ENCODE results near the gene CNTNAP5. TPM values are rescaled to one million over a fixed set of nuclear protein-coding genes. Genes with fewer than 3 reads are reported as not detected.

The CNTNAP5 gene
- total RNA-seq, 2 experiments from 2014 or later = not detected

GRCh38 chr2:124874219-124874618, 849.1 kb downstream of the CNTNAP5 start:
- ChIA-PET POLR2A (no interaction called here), CTCF (interaction anchor here (0.6 kb wide), 1 partner anchor 693 kb away, joined by 3 read pairs; no protein-coding TSS in a partner anchor)
- H3K4me1 Mint-ChIP-seq (ENCODE audit: low read depth) = no peaks in the 10 kb centered on the region
- H3K9me3 Mint-ChIP-seq = peaks cover 3% of the 10 kb centered on the region
- TF ChIP-seq CTCF (IDR thresholded peaks at IDR 0.05) = no peak
- DNase-seq = no peak
- no peaks in the 10 kb centered on the region for H3K36me3 Mint-ChIP-seq (ENCODE audit: low read depth)
- no peak overlapping the region for H3K4me3 Mint-ChIP-seq
- no peak for ATAC-seq
- H3K27ac Mint-ChIP-seq = no peak overlapping the region
- intact Hi-C loops (cut with micrococcal nuclease) = no loop called here
- H3K27me3 Mint-ChIP-seq = no peaks in the 10 kb centered on the region

GRCh38 chr2:124874676-124875075, 849.6 kb downstream of the CNTNAP5 start:
- no peaks in the 10 kb centered on the region for H3K36me3 Mint-ChIP-seq (ENCODE audit: low read depth)
- ChIA-PET POLR2A (no interaction called here), CTCF (interaction anchor here (0.6 kb wide), 1 partner anchor 694 kb away, joined by 3 read pairs; no protein-coding TSS in a partner anchor)
- H3K9me3 Mint-ChIP-seq = peaks cover 3% of the 10 kb centered on the region
- no peaks in the 10 kb centered on the region for H3K27me3 Mint-ChIP-seq
- H3K27ac Mint-ChIP-seq = no peak overlapping the region
- H3K4me1 Mint-ChIP-seq (ENCODE audit: low read depth) = no peaks in the 10 kb centered on the region
- TF ChIP-seq CTCF (IDR thresholded peaks at IDR 0.05) = no peak
- no peak for ATAC-seq
- DNase-seq = no peak
- intact Hi-C loops (cut with micrococcal nuclease) = no loop called here
- H3K4me3 Mint-ChIP-seq = no peak overlapping the region

- ATAC-seq = no peak
- Mint-ChIP-seq H3K27ac (no peak overlapping the region), H3K4me1 (ENCODE audit: low read depth) (no peaks in the 10 kb centered on the region), H3K4me3 (no peak overlapping the region), H3K9me3 (peaks cover 3% of the 10 kb centered on the region), H3K36me3 (ENCODE audit: low read depth) (no peaks in the 10 kb centered on the region), H3K27me3 (no peaks in the 10 kb centered on the region)
- TF ChIP-seq CTCF (IDR thresholded peaks at IDR 0.05) = no peak
- intact Hi-C loops (cut with micrococcal nuclease) = no loop called here
- POLR2A ChIA-PET = no interaction called here
- CTCF ChIA-PET = no interaction called here
- no peak for DNase-seq
These were observed 850.6 kb downstream of the CNTNAP5 start for GRCh38 chr2:124875627-124876244.

- no peaks in the 10 kb centered on the region for H3K36me3 Mint-ChIP-seq (ENCODE audit: low read depth)
- intact Hi-C loops (cut with micrococcal nuclease) = no loop called here
- H3K27ac Mint-ChIP-seq = no peak overlapping the region
- no peak for DNase-seq
- TF ChIP-seq CTCF (IDR thresholded peaks at IDR 0.05) = no peak
- no peak for ATAC-seq
- ChIA-PET CTCF (no interaction called here), POLR2A (no interaction called here)
- H3K4me3 Mint-ChIP-seq = no peak overlapping the region
- H3K4me1 Mint-ChIP-seq (ENCODE audit: low read depth) = no peaks in the 10 kb centered on the region
- H3K9me3 Mint-ChIP-seq = peaks cover 3% of the 10 kb centered on the region
- H3K27me3 Mint-ChIP-seq = no peaks in the 10 kb centered on the region
These were observed 852.1 kb downstream of the CNTNAP5 start for GRCh38 chr2:124877141-124877577.

- intact Hi-C loops (cut with micrococcal nuclease) = no loop called here
- Mint-ChIP-seq H3K36me3 (ENCODE audit: low read depth) (no peaks in the 10 kb centered on the region), H3K27ac (no peak overlapping the region), H3K4me3 (no peak overlapping the region), H3K4me1 (ENCODE audit: low read depth) (no peaks in the 10 kb centered on the region), H3K9me3 (peaks cover 13% of the 10 kb centered on the region), H3K27me3 (no peaks in the 10 kb centered on the region)
- ATAC-seq (no peak), DNase-seq (no peak)
- POLR2A ChIA-PET = no interaction called here
- CTCF ChIA-PET = interaction anchor here (1.0 kb wide), 1 partner anchor 11 kb away, joined by 3 read pairs; no protein-coding TSS in a partner anchor
- TF ChIP-seq CTCF (IDR thresholded peaks at IDR 0.05) = no peak
These were observed 854.6 kb downstream of the CNTNAP5 start for GRCh38 chr2:124879640-124880039.

Measured in activated CD8-positive, alpha-beta T cell treated with anti-CD3 and anti-CD28 coated beads for 36 hours (primary cell).